NCI-H1048 (cell line): ENCODE results near the gene TSSK1B.

Experiments used
- DNase-seq: peaks from one replicate; lab custom pipeline; 2025; lab: John Stamatoyannopoulos, UW

Gene TSSK1B

DNA sequence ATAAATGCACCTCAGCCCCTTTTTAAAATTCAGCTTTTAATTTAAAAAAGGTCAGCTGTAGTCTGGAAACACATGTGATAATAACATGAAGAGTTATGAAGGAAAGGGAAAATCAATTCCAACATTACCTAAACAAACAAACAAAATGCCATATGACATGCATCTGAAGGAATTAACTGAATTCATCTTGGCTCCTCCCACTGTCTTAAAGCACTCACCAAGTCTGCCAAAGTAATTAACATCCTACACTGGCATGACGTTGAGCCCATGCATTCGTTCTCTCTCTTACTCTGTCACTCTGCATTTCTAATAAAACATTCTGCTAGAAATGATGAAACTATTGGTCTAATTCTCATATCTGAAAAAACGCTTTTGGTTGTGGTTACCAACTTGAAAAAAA lies 37.7 kb downstream of the TSSK1B start:
- no peak for DNase-seq

- no peak for DNase-seq
Measured at GRCh38 chr5:113394658-113395057, 40.1 kb downstream of the TSSK1B start.

GRCh38 chr5:113390224-113390623 lies 44.6 kb downstream of the TSSK1B start:
- no peak for DNase-seq

DNA sequence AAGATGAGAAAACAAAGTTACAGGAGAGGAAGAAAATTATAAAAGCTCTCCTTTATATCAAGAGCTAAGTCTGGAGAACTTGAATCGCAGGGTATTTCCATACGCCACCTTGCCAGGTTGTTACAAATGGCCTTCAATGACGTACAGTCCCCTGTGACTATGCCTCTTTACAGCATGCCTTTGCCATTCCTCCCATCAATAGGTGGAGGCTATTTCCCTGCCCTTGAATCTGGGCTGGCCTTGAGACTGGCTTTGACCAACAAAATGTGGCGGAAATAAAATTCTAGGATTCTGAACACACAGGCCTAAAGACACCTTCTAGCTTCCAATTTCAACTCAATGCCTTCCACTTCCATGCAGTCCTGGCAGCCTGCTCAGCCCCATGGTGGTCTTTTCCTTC lies 45.7 kb downstream of the TSSK1B start:
- no peak for DNase-seq

DNA sequence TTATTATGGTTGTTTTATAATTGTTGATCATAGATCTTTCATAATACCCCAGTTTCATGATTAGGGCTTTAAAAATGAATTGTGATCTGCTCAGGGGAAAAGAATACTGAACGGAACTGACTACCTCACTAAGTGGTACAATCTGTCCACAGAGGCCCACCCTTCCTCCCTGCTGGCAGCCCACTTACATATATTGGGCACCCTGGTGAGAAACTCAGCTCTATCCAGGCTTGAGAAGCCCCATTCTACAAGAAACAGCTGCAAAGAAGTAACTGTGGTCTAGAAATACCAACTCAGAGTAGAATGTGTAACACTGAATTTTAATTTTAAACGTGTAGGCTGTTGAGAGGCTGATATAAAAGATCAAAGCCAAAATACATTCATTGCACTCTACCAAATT lies 46.9 kb downstream of the TSSK1B start:
- no peak for DNase-seq

DNA sequence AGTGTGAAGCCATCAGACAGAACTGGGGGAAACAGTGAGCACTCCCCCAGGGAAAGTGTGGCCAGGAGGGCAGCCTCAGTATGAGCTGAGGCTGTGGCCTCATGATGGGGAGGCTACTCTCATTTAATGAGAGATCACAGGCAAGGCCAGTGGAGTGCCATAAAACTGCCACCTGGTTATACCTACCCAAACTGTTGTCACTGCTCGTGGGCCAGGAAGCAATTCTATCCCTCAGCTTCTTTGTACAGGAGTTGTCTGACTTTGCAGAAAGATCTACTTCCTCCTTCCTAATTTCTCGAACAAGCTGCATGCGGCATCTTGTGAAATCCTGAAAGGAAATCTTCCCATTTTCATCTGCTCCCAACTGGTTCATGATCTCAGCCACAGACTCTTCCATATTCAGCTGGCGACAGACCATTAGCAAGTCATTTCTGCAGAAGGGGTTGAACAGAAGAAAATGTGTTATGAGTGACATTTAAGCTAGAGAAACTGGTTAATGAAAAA lies 50.0 kb downstream of the TSSK1B start:
- DNase-seq = no peak

- DNase-seq = no peak
Measured at GRCh38 chr5:113382731-113383130, 52.1 kb downstream of the TSSK1B start.
